Measurements from ENCODE around the gene NRXN3. TPM values are rescaled to one million over a fixed set of nuclear protein-coding genes. Genes with fewer than 3 reads are reported as not detected.
A peak's percentile ranks its signal among the peaks of the same experiment; 100 is the strongest.
"Not testable (repeated sequence)": the region's sequence is repeated elsewhere in the genome, so short reads cannot be mapped to it uniquely, and the experiment has no call there.

Gene NRXN3
- total RNA-seq, 2 donors from 2014 or later: 1.3 to 2.3 TPM

GRCh38 chr14:78530078-78530477 lies 359.9 kb downstream of the NRXN3 start:
- peak in 3 of 4 donors; percentile 5 to 23 (median 17) for DNase-seq

GRCh38 chr14:78534141-78534540 lies 364.0 kb downstream of the NRXN3 start:
- DNase-seq (no peak), ATAC-seq (no peak)
- Histone ChIP-seq H3K9me3 (no peaks in the 10 kb centered on the region), H3K27me3 (no peaks in the 10 kb centered on the region), H3K36me3 (replicated peaks in 1 of 2; ENCODE audit: insufficient read depth in 1 of 2, low read depth in 2 of 2) (no peaks in the 10 kb centered on the region), H3K27ac (no peak overlapping the region), H3K4me1 (peaks cover 4% of the 10 kb centered on the region), H3K4me3 (no peak overlapping the region)
- 30 to 37% methylated on average over 2 of the region's 2 CpGs for WGBS, 2 donors
- TF ChIP-seq CTCF (IDR thresholded peaks at IDR 0.05) (no peak), POLR2A (IDR thresholded peaks at IDR 0.05) (no peak)
- intact Hi-C loops (cut with DNase I): no loop called here

More at GRCh38 chr14:78530078-78530477, 359.9 kb downstream of the NRXN3 start:
- peaks cover 4% of the 10 kb centered on the region for H3K4me1 ChIP-seq
- TF ChIP-seq POLR2A (IDR thresholded peaks at IDR 0.05) (no peak), CTCF (IDR thresholded peaks at IDR 0.05) (no peak)
- no peak for ATAC-seq
- no peak overlapping the region for H3K4me3 ChIP-seq
- no peaks in the 10 kb centered on the region for H3K27me3 ChIP-seq
- no peak overlapping the region for H3K27ac ChIP-seq
- intact Hi-C loops (cut with DNase I): no loop called here
- no peaks in the 10 kb centered on the region for H3K36me3 ChIP-seq (replicated peaks in 1 of 2; ENCODE audit: insufficient read depth in 1 of 2, low read depth in 2 of 2)
- no peaks in the 10 kb centered on the region for H3K9me3 ChIP-seq
- WGBS, 2 donors: 17 to 25% methylated on average over 2 of the region's 2 CpGs

GRCh38 chr14:78535041-78535440 lies 364.9 kb downstream of the NRXN3 start:
- no peaks in the 10 kb centered on the region for H3K36me3 ChIP-seq (replicated peaks in 1 of 2; ENCODE audit: insufficient read depth in 1 of 2, low read depth in 2 of 2)
- peak in 2 of 4 donors; percentile 13 to 19 for DNase-seq
- H3K9me3 ChIP-seq: no peaks in the 10 kb centered on the region
- no peak overlapping the region for H3K27ac ChIP-seq
- no peaks in the 10 kb centered on the region for H3K27me3 ChIP-seq
- intact Hi-C loops (cut with DNase I): no loop called here
- peaks cover 4% of the 10 kb centered on the region for H3K4me1 ChIP-seq
- TF ChIP-seq CTCF (IDR thresholded peaks at IDR 0.05) (no peak), POLR2A (IDR thresholded peaks at IDR 0.05) (no peak)
- no peak overlapping the region for H3K4me3 ChIP-seq
- no peak for ATAC-seq

- H3K27ac ChIP-seq; ATAC-seq; H3K4me3 ChIP-seq; H3K36me3 ChIP-seq (replicated peaks in 1 of 2; ENCODE audit: insufficient read depth in 1 of 2, low read depth in 2 of 2); H3K27me3 ChIP-seq; intact Hi-C loops (cut with DNase I); H3K4me1 ChIP-seq; DNase-seq; H3K9me3 ChIP-seq: not testable (repeated sequence)
- 25 to 36% methylated on average over 2 of the region's 2 CpGs for WGBS, 2 donors
Measured at GRCh38 chr14:78541788-78542187, 371.6 kb downstream of the NRXN3 start.

- WGBS, 2 donors: 34 to 35% methylated on average over 1 of the region's 1 CpG
- H3K4me1 ChIP-seq: no peaks in the 10 kb centered on the region
- TF ChIP-seq CTCF (IDR thresholded peaks at IDR 0.05) (no peak), POLR2A (IDR thresholded peaks at IDR 0.05) (no peak)
- ATAC-seq: no peak
- no peak overlapping the region for H3K27ac ChIP-seq
- no peak overlapping the region for H3K4me3 ChIP-seq
- no peaks in the 10 kb centered on the region for H3K36me3 ChIP-seq (replicated peaks in 1 of 2; ENCODE audit: insufficient read depth in 1 of 2, low read depth in 2 of 2)
- no peaks in the 10 kb centered on the region for H3K9me3 ChIP-seq
- intact Hi-C loops (cut with DNase I): no loop called here
- no peak for DNase-seq
- H3K27me3 ChIP-seq: no peaks in the 10 kb centered on the region
Measured at GRCh38 chr14:78543433-78543832, 373.3 kb downstream of the NRXN3 start.

Data from body of pancreas (tissue), 4 donors.